SHP77 treated with DMSO at 0.1 percent for 48 hours (cell line): ENCODE data around the gene NR4A2.
"Not testable (repeated sequence)": the region's sequence is repeated elsewhere in the genome, so short reads cannot be mapped to it uniquely, and the experiment has no call there.

ENCODE experiments used
- DNase-seq: peaks from one replicate; lab custom pipeline; 2025; lab: John Stamatoyannopoulos, UW

Gene NR4A2

DNA sequence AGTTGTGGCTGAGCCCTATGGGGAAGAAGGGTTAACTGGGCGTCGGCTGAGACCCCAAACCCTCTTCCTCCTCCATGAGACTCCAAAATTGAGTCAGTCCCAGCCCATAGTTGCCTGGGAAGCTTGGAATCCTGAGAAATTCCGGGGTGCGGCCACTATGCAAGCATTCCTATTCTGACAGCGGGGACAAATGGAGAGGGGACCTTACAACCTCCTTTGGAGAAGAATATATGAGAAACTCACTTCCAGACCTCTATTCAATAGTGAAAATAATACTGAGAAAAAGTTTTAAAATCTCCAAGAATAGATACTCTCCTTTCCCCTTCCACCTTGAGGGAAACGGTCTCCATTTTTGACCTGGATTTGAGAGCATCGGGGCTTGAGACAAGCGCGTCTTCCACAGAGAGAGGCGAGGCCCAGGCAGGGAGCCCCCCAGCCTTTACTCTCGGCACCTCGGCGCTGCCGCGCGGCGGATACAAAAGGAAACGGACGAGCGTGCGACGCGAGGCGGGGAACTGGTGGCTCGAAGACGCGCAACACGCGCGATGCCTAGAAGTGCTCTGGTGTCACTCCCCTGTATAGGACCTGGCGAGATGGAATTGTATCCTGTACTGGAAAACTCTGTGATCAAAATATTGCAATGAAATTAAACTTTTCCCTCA, 11.1 kb downstream of the NR4A2 start:
- DNase-seq, result no peak

GRCh38 chr2:156320486-156321098, 11.9 kb downstream of the NR4A2 start:
- no peak for DNase-seq

- no peak for DNase-seq
These were observed 12.6 kb downstream of the NR4A2 start for GRCh38 chr2:156319811-156320485.

- DNase-seq, result no peak
These were observed 14.9 kb downstream of the NR4A2 start for GRCh38 chr2:156317631-156318030.

DNA sequence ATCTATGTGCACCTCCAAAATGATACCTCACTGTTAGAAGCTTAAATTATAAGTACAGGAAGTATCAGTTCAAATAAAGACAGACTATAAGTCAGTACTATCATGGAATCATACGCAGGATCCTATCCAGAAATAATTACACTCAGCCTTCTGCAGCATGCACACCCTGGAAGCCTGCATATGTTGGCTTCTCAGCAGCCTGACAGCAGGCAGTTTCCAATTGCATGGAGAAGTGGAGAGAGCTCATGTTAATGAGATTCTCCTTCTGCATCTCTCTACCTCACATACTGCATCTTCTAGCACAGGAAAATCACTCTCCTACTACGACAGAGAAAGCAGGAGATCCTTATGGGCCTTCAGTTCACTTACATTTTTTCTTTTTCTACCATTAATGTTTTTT, 20.5 kb downstream of the NR4A2 start:
- DNase-seq, result no peak

DNA sequence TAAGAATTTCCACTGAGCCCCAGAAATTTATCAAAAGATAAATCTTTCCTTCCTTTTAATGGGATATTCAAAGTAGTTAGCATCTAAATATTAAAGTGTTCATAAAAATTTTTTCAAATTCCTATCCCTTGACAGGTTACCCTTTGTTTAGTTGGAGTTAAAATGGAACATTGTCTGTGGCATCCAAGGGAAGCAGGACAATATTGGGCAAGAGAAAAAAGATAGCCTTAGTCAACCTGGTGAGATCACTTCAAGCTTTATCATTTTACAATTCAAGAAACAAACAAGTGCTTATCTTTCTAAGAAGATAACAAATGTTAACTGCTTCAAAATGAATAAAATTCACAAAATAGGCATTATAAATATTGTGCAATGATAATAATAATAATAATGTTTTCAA, 21.7 kb downstream of the NR4A2 start:
- DNase-seq, result no peak

DNA sequence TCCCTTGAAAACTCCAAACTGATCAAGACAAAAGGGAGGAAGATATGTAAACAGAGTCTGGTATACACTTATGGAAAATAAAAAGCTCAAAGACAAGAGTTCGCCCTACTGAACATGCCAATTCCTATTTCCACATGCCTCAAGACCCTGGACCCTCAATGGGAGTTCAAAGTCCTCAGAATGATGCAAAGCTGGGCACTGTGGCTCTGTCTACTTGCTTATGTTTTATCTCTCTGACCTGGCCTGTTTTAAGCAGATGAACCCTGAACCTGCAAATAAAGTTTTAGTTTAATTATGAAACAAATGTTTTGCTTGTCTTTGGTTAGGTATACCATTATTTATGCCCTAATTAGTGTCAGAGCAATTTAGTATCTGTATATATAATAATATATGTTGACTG, 22.6 kb downstream of the NR4A2 start:
- DNase-seq, result no peak

GRCh38 chr2:156309167-156309566, 23.4 kb downstream of the NR4A2 start:
- DNase-seq, result no peak

DNA sequence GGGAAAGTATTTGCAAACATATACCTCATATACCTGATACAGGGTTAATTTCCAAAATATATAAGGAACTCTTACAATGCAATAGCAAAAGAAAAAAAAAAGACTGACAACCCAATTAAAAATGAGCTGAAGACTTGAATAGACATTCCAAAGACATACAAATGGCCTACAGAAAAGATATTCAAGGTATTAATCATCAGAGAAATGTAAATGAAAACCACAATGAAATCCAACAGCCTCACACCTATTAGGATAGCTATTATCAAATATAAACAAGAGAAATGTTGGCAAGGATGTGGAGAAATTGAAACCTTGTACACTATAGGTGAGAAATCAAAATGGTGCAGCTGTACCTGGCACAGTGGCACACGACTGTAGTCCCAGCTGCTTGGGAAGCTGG, 25.7 kb downstream of the NR4A2 start:
- no peak for DNase-seq

DNA sequence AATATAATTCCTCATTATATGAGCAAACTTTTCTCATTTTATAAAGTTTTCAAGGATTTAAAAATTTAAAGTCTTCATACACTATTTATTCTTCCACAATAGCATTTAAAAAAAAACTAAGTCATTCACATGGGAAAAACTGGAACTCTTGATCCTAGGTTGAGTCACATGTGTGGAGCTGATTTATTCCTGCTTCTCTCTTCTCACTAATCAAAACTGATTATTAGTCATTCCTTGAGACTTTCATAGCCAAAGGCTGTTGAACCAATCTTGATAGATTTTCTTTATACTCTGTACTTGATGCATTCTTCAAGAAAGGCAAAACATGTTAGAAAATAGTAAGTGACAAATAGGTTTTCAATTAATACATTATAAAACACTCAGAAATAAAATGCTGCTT, 27.4 kb downstream of the NR4A2 start:
- DNase-seq, result no peak

GRCh38 chr2:156300337-156300736, 32.2 kb downstream of the NR4A2 start:
- no peak for DNase-seq

- DNase-seq, result no peak
These were observed 37.5 kb downstream of the NR4A2 start for GRCh38 chr2:156294945-156295580.

DNA sequence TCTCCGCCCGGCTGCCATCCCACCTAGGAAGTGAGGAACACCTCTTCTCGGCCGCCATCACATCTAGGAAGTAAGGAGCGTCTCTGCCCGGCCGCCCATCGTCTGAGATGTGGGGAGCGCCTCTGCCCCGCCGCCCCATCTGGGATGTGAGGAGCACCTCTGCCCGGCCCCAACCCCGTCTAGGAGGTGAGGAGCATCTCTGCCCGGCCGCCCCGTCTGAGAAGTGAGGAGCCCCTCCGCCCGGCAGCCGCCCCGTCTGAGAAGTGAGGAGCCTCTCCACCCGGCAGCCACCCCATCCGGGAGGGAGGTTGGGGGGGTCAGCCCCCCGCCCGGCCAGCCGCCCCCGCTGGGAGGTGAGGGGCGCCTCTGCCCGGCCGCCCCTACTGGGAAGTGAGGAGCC, 39.1 kb downstream of the NR4A2 start:
- not testable (repeated sequence) for DNase-seq

GRCh38 chr2:156279446-156280150, 52.9 kb downstream of the NR4A2 start:
- no peak for DNase-seq
